ENCODE measurements around the gene GMDS.
A peak's percentile ranks its signal among the peaks of the same experiment; 100 is the strongest.

The GMDS gene

GRCh38 chr6:2037237-2037926, 208.0 kb downstream of the GMDS start:
- no peak for DNase-seq

GRCh38 chr6:2036710-2037023, 208.7 kb downstream of the GMDS start:
- no peak for DNase-seq

DNA sequence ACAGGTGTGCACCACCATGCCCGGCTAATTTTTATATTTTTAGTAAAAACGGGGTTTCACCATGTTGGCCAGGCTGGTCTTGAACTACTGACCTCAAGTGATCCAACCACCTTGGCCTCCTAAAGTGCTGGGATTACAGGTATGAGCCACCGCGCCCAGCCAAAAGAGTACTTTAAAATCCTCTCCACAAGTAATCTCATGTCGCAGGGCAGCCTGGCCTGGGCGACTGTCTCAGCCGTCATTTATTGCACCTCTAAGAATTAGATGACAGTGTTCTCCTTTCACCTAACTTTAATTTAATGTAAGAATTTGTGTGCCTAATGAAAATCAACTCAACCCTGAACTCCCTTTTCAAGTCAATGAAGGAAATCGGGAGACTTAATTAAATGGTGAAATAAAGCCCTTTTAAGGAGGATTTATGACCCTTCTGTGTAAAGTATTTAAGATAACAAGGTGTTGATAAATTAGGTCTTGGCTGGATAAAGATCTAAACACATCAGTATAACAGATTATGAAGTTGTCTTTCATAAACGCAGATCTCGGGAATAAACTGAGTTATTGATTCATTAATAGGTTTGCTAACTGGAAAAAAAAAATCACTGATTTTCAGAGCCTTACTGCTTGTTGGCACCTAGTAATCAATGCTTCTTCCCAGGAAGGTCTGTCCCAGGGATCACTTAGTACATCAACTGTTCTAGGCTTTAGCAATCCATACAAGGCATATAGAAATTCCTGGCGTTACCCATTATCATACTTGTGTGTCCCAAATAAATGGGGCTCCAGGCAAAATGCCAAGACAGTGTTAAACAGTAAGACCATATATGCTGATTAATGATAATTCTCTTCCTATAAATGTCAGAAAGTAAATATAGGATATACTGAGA, 209.3 kb downstream of the GMDS start:
- DNase-seq: no peak

DNA sequence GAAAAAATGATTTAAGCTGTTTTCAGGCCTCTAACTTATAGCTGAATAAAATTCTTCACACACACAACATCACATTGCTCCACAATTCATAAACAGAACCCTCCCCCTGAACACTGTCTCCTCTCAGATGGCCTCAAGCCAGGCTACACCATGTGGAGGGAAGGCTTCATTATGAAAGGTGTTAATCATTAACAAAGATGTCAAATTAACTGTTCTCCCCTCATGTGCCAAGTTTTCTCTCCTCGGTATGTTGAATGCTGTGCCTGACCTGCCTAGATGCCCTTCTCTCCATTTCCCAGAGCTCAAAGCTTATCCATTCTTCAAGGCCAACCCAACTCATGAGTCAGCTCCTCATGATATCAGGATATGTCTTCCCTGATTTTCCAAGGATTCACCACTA, 210.4 kb downstream of the GMDS start:
- no peak for DNase-seq

GRCh38 chr6:2034256-2034655, 211.1 kb downstream of the GMDS start:
- DNase-seq: no peak

DNA sequence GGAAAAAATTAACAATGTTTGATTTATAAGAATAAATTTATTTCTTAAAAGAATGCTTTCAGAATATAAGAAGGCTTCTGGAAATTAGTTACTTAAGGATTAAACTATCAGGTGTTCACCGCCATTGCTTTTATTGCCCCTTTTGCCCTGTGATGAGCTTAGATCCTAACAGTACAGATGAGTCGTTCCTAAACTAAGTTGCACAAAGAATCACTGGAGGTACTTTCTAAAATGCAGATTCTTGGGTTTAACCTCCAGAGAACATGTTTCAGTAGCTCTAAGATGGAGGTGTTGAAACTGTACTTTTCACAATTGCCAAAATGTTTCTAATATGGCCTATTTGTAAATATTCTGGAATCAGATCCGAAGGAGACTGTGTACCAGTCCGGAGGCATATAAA, 211.9 kb downstream of the GMDS start:
- no peak for DNase-seq

DNA sequence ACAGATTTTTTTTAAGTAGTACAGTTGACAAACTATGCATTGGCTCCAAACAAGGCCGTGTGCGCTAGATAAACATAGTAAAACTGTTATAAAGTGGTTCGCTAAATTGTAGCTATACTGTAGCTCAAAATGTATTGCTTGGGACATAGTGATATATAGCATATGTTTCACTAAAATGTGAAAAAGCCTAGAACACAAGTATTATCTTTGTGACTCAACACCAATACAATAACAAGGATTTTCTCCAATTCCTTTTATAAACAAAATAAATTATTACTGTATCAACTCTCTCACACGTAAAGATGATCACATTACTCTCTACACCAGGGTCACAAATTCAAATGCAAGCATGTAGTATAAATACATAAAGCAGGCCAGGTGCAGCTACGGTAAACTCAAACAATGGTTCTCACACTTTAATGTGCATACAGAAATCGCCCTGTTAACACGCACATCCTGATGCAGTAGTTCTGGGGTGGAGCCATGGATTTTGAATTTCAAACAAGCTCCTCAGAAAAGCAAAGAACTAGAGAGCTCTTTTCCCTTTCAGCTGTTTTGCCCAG, 214.6 kb downstream of the GMDS start:
- DNase-seq: no peak

- DNase-seq: no peak
Measured at GRCh38 chr6:2029952-2030351, 215.5 kb downstream of the GMDS start.

DNA sequence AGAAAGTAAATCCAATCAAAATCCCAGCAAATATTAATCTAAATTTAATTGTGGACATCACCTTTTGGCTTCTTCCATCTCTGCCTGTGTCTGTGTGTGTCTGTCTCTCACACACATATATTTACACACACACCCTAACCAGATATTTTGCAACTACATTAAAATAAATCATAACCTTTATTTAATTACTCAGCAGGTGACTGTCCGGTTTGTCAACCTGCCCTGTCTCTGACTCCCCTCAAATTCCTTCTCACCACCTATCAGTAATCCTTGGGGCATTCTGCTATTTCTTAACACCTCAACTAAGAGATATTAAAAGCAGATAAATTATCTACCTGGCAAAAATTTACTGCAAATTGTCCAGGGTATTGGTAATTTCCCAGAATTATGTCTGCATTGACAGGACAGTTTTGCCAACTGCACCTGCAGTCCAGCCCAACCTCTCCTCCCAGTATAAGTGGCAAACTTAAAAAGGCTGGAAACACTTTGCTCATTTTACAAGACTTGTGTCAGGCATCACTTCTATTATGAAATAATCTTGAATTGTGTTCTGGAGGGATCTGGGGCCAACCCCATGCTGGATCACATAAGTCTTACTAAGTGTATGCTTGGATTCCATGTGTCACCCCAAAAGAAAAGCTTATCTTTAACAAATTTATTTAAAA, 216.1 kb downstream of the GMDS start:
- no peak for DNase-seq

DNA sequence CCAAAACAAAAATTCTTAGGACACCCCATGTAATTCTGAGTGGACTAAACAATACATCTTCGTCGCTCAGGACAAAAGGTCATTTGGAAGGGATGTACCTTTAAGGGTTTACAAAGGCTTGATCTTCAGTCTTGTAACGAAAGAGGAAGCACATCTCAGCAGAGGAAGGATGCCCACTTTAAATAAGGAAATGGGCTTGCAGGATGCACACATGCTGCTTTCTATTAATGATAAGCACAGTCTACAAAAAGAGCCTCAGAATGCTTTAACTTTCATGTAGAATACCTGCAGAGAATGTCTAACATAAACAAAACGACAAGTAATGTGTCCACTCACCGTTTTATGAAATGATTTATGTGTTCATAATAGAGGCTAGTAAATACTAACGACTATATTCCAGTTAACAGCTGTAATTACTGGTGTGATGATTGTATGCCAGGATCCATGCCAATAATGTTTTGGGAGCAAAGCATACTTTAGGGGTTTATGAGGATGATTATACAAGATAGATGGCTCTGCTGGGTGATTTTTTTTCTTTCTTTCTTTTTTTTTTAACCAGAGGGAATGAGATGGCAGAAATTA, 216.9 kb downstream of the GMDS start:
- DNase-seq: no peak

DNA sequence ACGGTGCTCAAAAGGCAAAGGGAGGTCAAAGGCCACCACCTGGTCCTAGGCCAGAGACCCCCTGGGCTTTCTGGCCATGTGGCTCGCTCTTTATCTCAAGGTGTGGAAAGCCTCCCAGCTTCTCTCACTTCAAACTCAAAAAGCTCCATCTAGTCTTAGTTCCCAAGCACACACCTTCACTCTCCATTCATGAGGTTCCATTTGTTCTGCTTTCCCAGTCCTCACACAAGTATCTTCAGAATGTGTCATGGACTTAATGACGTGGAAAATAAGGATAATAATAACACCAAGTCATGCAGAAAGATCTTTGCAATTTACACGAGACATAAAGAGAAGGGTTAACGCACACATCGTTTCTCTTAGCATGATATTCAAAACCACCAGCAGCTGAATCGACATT, 219.3 kb downstream of the GMDS start:
- no peak for DNase-seq

DNA sequence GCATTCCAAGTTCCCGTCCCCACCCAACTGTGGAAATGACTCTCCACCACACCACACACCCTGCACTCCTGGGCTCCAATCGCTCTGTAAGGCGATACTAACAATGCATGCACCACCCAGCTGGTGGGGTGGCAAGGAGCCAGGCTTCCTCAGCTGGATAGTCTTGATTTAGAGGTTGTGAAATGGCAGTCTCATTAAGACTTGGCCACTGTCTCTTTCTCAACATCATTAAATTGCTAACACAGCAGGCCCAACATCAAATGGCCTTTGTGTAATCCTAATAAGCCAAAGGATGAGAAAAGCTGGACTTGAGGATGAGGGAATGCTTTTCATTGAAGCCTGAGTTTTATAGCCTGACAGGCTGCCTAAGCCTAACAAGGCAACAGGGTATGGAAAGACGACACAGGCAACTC, 223.7 kb downstream of the GMDS start:
- peak in 23 of 56 donors; percentile 2 to 56 (median 18) for DNase-seq

DNA sequence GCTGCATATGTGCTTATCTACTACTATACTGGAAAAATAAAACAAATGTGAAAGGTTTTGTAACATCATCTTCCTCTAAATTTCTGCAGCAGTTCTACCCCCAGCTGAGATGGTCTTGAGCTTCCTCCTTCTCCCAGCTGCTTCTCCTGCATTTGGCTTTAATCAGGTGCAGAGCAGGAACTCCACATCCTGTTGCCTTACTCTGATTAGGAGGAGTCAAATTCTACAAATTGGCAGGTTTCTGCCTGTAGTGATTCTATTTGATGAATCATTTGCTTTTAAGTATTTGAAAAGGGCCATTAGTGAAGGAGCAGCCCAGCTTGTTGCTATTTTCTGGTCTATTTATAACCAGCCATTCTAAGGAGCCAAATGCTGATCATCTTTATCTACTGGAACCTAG, 224.5 kb downstream of the GMDS start:
- DNase-seq: no peak

- no peak for DNase-seq
Measured at GRCh38 chr6:2019051-2019450, 226.4 kb downstream of the GMDS start.

GRCh38 chr6:2016040-2016439, 229.4 kb downstream of the GMDS start:
- DNase-seq: no peak

- DNase-seq: no peak
Measured at GRCh38 chr6:2008383-2008976, 236.9 kb downstream of the GMDS start.

- DNase-seq: no peak
Measured at GRCh38 chr6:2007165-2007564, 238.2 kb downstream of the GMDS start.

- DNase-seq: no peak
Measured at GRCh38 chr6:2004888-2005287, 240.5 kb downstream of the GMDS start.

GRCh38 chr6:2000962-2001361, 244.4 kb downstream of the GMDS start:
- no peak for DNase-seq

DNA sequence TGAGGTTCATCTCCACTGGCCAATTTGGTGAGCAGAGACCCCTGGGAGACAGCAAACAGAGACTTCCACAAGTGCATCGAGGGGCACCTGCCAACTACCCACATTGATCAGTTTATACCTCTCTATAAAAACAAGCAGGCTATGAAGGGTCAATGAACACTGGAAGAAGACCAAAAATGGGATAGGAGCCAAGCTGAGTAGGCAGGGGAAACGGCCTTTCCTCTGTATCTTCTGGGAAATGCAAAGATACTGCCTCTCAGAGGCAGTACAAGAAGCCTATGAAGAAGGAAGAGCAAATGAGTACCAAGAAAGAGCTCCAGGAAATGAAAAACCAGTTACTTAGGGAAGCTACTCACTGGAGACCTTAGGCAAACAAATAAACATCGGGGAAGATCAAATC, 247.7 kb downstream of the GMDS start:
- DNase-seq: no peak

DNA sequence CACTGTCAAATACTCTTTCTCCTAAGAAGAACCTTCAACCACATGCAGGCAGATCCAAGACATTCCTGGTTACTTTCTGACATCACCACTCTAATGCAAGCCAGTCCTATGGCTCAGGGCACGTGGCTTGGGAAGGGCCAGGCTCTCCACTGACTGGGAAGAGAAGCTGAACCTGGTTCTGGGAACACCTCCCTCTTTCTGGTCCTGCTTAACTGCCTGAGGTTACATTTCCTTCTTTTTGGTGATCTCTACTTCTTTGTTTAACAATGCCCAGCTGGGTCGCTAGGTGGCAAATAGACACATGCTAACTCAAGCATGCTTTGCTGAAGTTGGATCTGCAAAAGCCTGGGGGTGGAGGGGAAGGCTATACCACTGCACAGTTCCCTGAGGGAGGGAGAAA, 249.8 kb downstream of the GMDS start:
- DNase-seq: no peak

Data from amygdala (tissue), 56 donors.